ENCODE results near the gene MOXD1.

GRCh38 chr6:132411296-132411695 is 10.0 kb upstream of the MOXD1 start:
- TF ChIP-seq CTCF (conservative IDR thresholded peaks at IDR 0.05; ENCODE audit: low read length) (no peak), EZH2phosphoT487 (IDR thresholded peaks at IDR 0.05; ENCODE audit: borderline replicate concordance, low read depth, low read length) (no peak)
